CD4-positive, CD25-positive, alpha-beta regulatory T cell (primary cell): ENCODE results near the gene TNIK. TPM values are rescaled to one million over a fixed set of nuclear protein-coding genes. Genes with fewer than 3 reads are reported as not detected.

Source experiments
- ATAC-seq, 2 donors: fragments of 150-1000 bp; cut with Tn5 transposase; one replicate each; pipeline ENCODE4 v1.10.0; 2021; ENCODE audit warnings: low read depth in 2 of 2, moderate number of reproducible peaks in 2 of 2, moderate library complexity in 1 of 2
- DNase-seq, 3 donors: peaks; one replicate each; pipeline versions ENCODE4 v3.0.0 to v3.0.0-alpha.2; 2012 to 2022; ENCODE audit warnings: mixed read lengths in 1 of 3
- H3K27ac ChIP-seq: one replicate; pipeline ENCODE4 v1.7.0; 2013; ENCODE audit warnings: mild to moderate bottlenecking, low read length; ENCODE audit not compliant: insufficient read depth, poor library complexity, severe bottlenecking
- H3K27me3 ChIP-seq: one replicate; pipeline ENCODE4 v1.7.0; 2013; ENCODE audit warnings: low read length; ENCODE audit not compliant: control insufficient read depth, insufficient read depth
- H3K36me3 ChIP-seq: one replicate; pipeline ENCODE4 v1.7.0; 2013; ENCODE audit warnings: mild to moderate bottlenecking, low read length, moderate library complexity; ENCODE audit not compliant: control insufficient read depth, insufficient read depth
- H3K4me1 ChIP-seq: 2 replicates; pipeline ENCODE4 v1.7.0; 2013; ENCODE audit warnings: mild to moderate bottlenecking, low read length; ENCODE audit not compliant: insufficient read depth, control insufficient read depth, poor library complexity, severe bottlenecking
- H3K4me3 ChIP-seq: one replicate; pipeline ENCODE4 v1.7.0; 2013; ENCODE audit warnings: low read depth, mild to moderate bottlenecking, low read length, moderate library complexity
- H3K9me3 ChIP-seq, 2 experiments: 1 replicate in 1 of 2; 2 replicates in 1 of 2; pipeline ENCODE4 v1.7.0; 2013; ENCODE audit warnings: low read length in 2 of 2, mild to moderate bottlenecking in 1 of 2, moderate library complexity in 1 of 2; ENCODE audit not compliant: control insufficient read depth in 2 of 2
- H3K27ac Mint-ChIP-seq, 3 donors: one replicate each; pipeline ENCODE4 v1.8.0; 2020 to 2022; ENCODE audit warnings: mild to moderate bottlenecking in 3 of 3, mixed read lengths in 3 of 3, moderate library complexity in 2 of 3
- H3K27me3 Mint-ChIP-seq: one replicate; pipeline ENCODE4 v1.8.0; 2022; ENCODE audit warnings: mild to moderate bottlenecking, mixed read lengths
- H3K36me3 Mint-ChIP-seq: one replicate; pipeline ENCODE4 v1.8.0; 2020; ENCODE audit warnings: mixed read lengths
- H3K4me1 Mint-ChIP-seq, 4 donors: one replicate each; pipeline ENCODE4 v1.8.0; 2020 to 2022; ENCODE audit warnings: mixed read lengths in 4 of 4, mild to moderate bottlenecking in 1 of 4
- H3K4me3 Mint-ChIP-seq, 4 donors: one replicate each; pipeline ENCODE4 v1.8.0; 2020 to 2022; ENCODE audit warnings: mild to moderate bottlenecking in 4 of 4, mixed read lengths in 4 of 4, moderate library complexity in 3 of 4
- H3K9me3 Mint-ChIP-seq, 7 donors: one replicate each; pipeline ENCODE4 v1.8.0; 2020 to 2022; ENCODE audit warnings: mixed read lengths in 7 of 7, mild to moderate bottlenecking in 3 of 7, moderate library complexity in 2 of 7
- polyA plus RNA-seq, 4 donors: library from polyadenylated mRNA; unstranded; fragments of 300-500 nt; fragmentation: Illumina TruSeq; gene quantifications; one replicate each; pipeline ENCODE4 v1.2.3, GENCODE V29; 2021
- total RNA-seq: library from RNA; stranded (reverse); gene quantifications from one replicate; pipeline ENCODE4 v1.2.3, GENCODE V29; 2022

TNIK gene
- total and polyA plus RNA-seq, 5 donors from 2014 or later, result 14.7 to 162 (median 22.3) TPM

DNA sequence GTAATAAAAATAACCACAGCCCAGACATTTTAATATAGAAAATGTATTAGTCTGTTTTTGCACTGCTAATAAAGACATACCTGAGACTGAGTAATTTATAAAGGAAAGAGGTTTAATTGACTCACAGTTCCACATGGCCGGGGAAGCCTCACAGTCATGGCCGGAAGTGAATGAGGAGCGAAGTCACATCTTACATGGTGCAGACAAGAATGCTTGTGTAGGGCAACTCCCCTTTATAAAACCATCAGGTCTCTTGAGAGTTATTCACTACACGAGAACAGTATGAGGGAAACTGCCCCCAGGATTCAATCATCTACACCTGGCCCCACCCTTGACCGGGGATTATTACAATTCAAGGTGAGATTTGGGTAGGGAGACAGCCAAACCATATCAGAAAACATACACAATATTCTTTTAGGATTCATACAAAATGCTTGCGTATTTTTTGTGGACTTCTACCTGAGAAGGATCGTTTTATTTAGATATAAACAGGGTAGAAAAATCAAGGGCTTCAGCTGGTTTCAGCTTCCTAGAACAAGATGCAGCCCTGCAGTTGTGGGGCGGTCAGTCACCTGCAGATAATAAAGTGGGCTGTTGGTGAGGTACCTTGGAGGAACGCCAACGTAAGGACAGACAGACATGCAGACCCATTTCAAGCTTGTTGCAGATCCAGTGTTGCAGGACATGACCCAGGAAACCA, 101.9 kb downstream of the TNIK start:
- peak overlapping the region in 1 of 4 donors; percentile 18 for H3K4me3 Mint-ChIP-seq
- Histone ChIP-seq H3K27ac (no peak overlapping the region), H3K36me3 (peaks cover 2% of the 10 kb centered on the region), H3K27me3 (no peaks in the 10 kb centered on the region), H3K4me1 (peaks cover 29% of the 10 kb centered on the region), H3K4me3 (no peak overlapping the region), H3K9me3 (no peaks in the 10 kb centered on the region)
- DNase-seq, result no peak
- H3K27ac Mint-ChIP-seq, result peak overlapping the region in 2 of 3 donors; percentile 45 to 62
- no peaks in the 10 kb centered on the region for H3K27me3 Mint-ChIP-seq
- H3K9me3 Mint-ChIP-seq, result no peaks in the 10 kb centered on the region
- ATAC-seq, result no peak
- peaks cover 38 to 98% (median 73%) of the 10 kb centered on the region in 4 donors for H3K4me1 Mint-ChIP-seq
- peaks cover 21% of the 10 kb centered on the region for H3K36me3 Mint-ChIP-seq

DNA sequence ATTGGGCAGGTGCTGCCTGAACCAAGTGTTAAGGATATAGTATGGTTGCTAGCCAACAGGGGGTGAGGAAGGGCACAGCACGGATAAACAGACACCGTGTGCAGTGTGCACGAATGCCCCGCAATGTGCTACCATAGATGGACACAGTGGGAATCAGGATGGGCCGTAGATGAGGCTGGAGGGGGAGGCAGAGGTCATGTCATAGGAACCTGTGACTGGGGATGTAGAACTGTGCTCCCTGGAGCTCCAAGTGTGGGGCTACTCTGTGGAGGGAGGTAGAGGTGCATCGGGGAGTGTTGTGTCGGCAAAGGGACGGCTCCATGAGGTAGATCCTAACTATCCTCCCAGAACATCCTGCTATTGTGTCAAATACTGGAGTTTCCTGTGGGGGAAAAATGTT, 102.5 kb downstream of the TNIK start:
- Histone ChIP-seq H3K4me1 (peaks cover 25% of the 10 kb centered on the region), H3K27ac (no peak overlapping the region), H3K27me3 (no peaks in the 10 kb centered on the region), H3K9me3 (no peaks in the 10 kb centered on the region), H3K4me3 (no peak overlapping the region), H3K36me3 (no peaks in the 10 kb centered on the region)
- peak overlapping the region in 1 of 3 donors; percentile 45 for H3K27ac Mint-ChIP-seq
- H3K4me1 Mint-ChIP-seq, result peaks cover 36 to 98% (median 74%) of the 10 kb centered on the region in 4 donors
- H3K4me3 Mint-ChIP-seq, result no peak overlapping the region
- DNase-seq (no peak), ATAC-seq (no peak)
- H3K27me3 Mint-ChIP-seq, result no peaks in the 10 kb centered on the region
- peaks cover 21% of the 10 kb centered on the region for H3K36me3 Mint-ChIP-seq
- no peaks in the 10 kb centered on the region for H3K9me3 Mint-ChIP-seq

DNA sequence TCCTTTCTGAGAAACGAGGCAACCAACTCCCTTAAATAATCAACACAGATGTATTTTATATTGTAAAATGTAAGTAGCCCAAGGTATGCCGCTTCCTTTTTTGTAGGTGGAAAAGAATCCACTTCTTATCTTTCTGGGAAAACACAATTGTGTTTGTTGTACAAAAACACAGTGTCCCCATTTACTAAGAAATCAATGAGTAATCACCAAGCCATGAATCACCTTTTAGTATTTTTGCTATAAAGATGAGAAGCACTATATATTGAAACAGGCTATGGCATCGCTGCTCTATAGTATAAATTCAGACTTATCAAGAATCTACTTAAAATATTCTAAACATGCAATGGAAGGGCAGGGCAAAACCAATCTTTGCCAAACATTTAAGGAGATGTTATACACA, 104.0 kb downstream of the TNIK start:
- Histone ChIP-seq H3K4me1 (peaks cover 21% of the 10 kb centered on the region), H3K27me3 (no peaks in the 10 kb centered on the region), H3K27ac (no peak overlapping the region), H3K4me3 (no peak overlapping the region), H3K36me3 (no peaks in the 10 kb centered on the region), H3K9me3 (no peaks in the 10 kb centered on the region)
- DNase-seq (no peak), ATAC-seq (no peak)
- Mint-ChIP-seq H3K4me3 (no peak overlapping the region), H3K27me3 (no peaks in the 10 kb centered on the region), H3K36me3 (peaks cover 17% of the 10 kb centered on the region), H3K4me1 (peaks cover 22 to 97% (median 75%) of the 10 kb centered on the region in 4 donors), H3K27ac (peak overlapping the region in 2 of 3 donors; percentile 29 to 34), H3K9me3 (no peaks in the 10 kb centered on the region)

GRCh38 chr3:171354706-171355582, 105.3 kb downstream of the TNIK start:
- Mint-ChIP-seq H3K36me3 (peaks cover 17% of the 10 kb centered on the region), H3K9me3 (no peaks in the 10 kb centered on the region), H3K4me1 (peaks cover 14 to 95% (median 76%) of the 10 kb centered on the region in 4 donors), H3K27ac (peak overlapping the region in 2 of 3 donors; percentile 81 to 86), H3K4me3 (peak overlapping the region in 1 of 4 donors; percentile 0), H3K27me3 (no peaks in the 10 kb centered on the region)
- no peaks in the 10 kb centered on the region for H3K9me3 ChIP-seq
- no peaks in the 10 kb centered on the region for H3K27me3 ChIP-seq
- no peak for ATAC-seq
- no peak overlapping the region for H3K4me3 ChIP-seq
- H3K4me1 ChIP-seq, result peaks cover 10% of the 10 kb centered on the region
- no peak overlapping the region for H3K27ac ChIP-seq
- DNase-seq, result no peak
- H3K36me3 ChIP-seq, result no peaks in the 10 kb centered on the region

- H3K4me1 ChIP-seq, result peaks cover 7% of the 10 kb centered on the region
- Mint-ChIP-seq H3K4me3 (no peak overlapping the region), H3K9me3 (no peaks in the 10 kb centered on the region), H3K27me3 (no peaks in the 10 kb centered on the region), H3K4me1 (peaks cover 16 to 94% (median 76%) of the 10 kb centered on the region in 4 donors), H3K27ac (peak overlapping the region in 2 of 3 donors; percentile 60 to 81), H3K36me3 (peaks cover 17% of the 10 kb centered on the region)
- DNase-seq (no peak), ATAC-seq (no peak)
- H3K36me3 ChIP-seq, result no peaks in the 10 kb centered on the region
- H3K27ac ChIP-seq, result no peak overlapping the region
- no peaks in the 10 kb centered on the region for H3K27me3 ChIP-seq
- H3K4me3 ChIP-seq, result no peak overlapping the region
- H3K9me3 ChIP-seq, result no peaks in the 10 kb centered on the region
Measured at GRCh38 chr3:171354049-171354705, 106.0 kb downstream of the TNIK start.

DNA sequence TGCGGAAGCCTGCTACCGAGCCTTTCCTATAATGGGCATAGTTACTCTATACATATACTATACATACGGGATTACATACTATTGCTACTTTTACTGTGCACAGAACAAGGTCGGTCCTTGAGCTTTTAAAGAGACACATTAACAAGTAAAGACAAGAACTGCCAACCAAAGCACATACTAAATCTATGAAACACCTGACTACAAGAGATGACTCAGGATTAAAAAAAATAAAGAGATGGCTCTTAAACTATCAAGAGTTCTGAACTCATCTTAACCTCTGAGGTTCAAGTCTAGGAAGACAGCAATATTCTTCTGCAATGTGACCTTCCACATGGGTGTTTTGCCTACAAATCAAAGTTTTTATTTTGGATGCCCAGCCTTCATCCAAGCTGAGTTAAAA, 106.8 kb downstream of the TNIK start:
- Mint-ChIP-seq H3K27me3 (no peaks in the 10 kb centered on the region), H3K4me3 (no peak overlapping the region), H3K9me3 (no peaks in the 10 kb centered on the region), H3K27ac (peak overlapping the region in 1 of 3 donors; percentile 60), H3K36me3 (peaks cover 13% of the 10 kb centered on the region), H3K4me1 (peaks cover 18 to 92% (median 71%) of the 10 kb centered on the region in 4 donors)
- peaks cover 5% of the 10 kb centered on the region for H3K4me1 ChIP-seq
- H3K36me3 ChIP-seq, result no peaks in the 10 kb centered on the region
- no peaks in the 10 kb centered on the region for H3K9me3 ChIP-seq
- H3K27me3 ChIP-seq, result no peaks in the 10 kb centered on the region
- DNase-seq, result no peak
- H3K4me3 ChIP-seq, result no peak overlapping the region
- no peak for ATAC-seq
- H3K27ac ChIP-seq, result no peak overlapping the region

- H3K4me1 ChIP-seq, result peaks cover 5% of the 10 kb centered on the region
- Mint-ChIP-seq H3K27ac (peak overlapping the region in 1 of 3 donors; percentile 60), H3K27me3 (no peaks in the 10 kb centered on the region)
Measured at GRCh38 chr3:171352387-171352935, 107.7 kb downstream of the TNIK start.

More at GRCh38 chr3:171352387-171352935, 107.7 kb downstream of the TNIK start:
- Mint-ChIP-seq H3K36me3 (peaks cover 8% of the 10 kb centered on the region), H3K9me3 (no peaks in the 10 kb centered on the region), H3K4me1 (peaks cover 24 to 92% (median 74%) of the 10 kb centered on the region in 4 donors), H3K4me3 (no peak overlapping the region)
- no peaks in the 10 kb centered on the region for H3K9me3 ChIP-seq
- H3K36me3 ChIP-seq, result no peaks in the 10 kb centered on the region
- no peak for DNase-seq
- ATAC-seq, result no peak
- no peaks in the 10 kb centered on the region for H3K27me3 ChIP-seq
- H3K27ac ChIP-seq, result no peak overlapping the region
- no peak overlapping the region for H3K4me3 ChIP-seq
